Suprapubic skin (tissue), 4 donors: ENCODE results near the gene KCNE3.

Source experiments
- CTCF ChIP-seq, 2 donors: fragments of 200-600 bp in 1 of 2; fragments of 450-650 bp in 1 of 2; sonication (generic) in 1 of 2; IDR thresholded peaks; one replicate each; pipeline ENCODE4 v1.5.1; 2016 to 2019; ENCODE audit warnings: antibody characterized with exemption in 2 of 2, mild to moderate bottlenecking in 1 of 2, moderate library complexity in 1 of 2
- EP300 ChIP-seq: sonication (generic); formaldehyde crosslinking; IDR thresholded peaks from one replicate; pipeline ENCODE4 v1.6.1; 2017; ENCODE audit warnings: antibody characterized with exemption
- POLR2A ChIP-seq, 2 donors: fragments of 450-650 bp; IDR thresholded peaks; one replicate each; pipeline ENCODE4 v1.6.1; 2017; ENCODE audit warnings: antibody characterized with exemption in 2 of 2, mild to moderate bottlenecking in 2 of 2, moderate library complexity in 2 of 2
- POLR2AphosphoS5 ChIP-seq, 3 donors: sonication (generic); formaldehyde crosslinking; IDR thresholded peaks; one replicate each; pipeline ENCODE4 v1.6.1; 2017; ENCODE audit warnings: antibody characterized with exemption in 3 of 3

GRCh38 chr11:74449369-74449931, 17.9 kb downstream of the KCNE3 start:
- TF ChIP-seq CTCF (IDR thresholded peaks at IDR 0.05) (peak; percentile 59 to 65), EP300 (no peak), POLR2A (IDR thresholded peaks at IDR 0.05) (no peak), POLR2AphosphoS5 (IDR thresholded peaks at IDR 0.05) (no peak)
